ENCODE measurements around the gene DLX5.

Gene DLX5

GRCh38 chr7:97004247-97005182 lies 20.1 kb downstream of the DLX5 start:
- DNase-seq: peak; percentile 99

- no peak for DNase-seq
Measured at GRCh38 chr7:97003262-97004246, 21.1 kb downstream of the DLX5 start.

GRCh38 chr7:97002555-97003261 lies 21.9 kb downstream of the DLX5 start:
- no peak for DNase-seq

- DNase-seq: no peak
Measured at GRCh38 chr7:97001656-97002554, 22.7 kb downstream of the DLX5 start.

- no peak for DNase-seq
Measured at GRCh38 chr7:97001221-97001620, 23.4 kb downstream of the DLX5 start.

GRCh38 chr7:96998744-96999143 lies 25.9 kb downstream of the DLX5 start:
- no peak for DNase-seq

- DNase-seq: no peak
Measured at GRCh38 chr7:96998333-96998732, 26.3 kb downstream of the DLX5 start.

- DNase-seq: no peak
Measured at GRCh38 chr7:96997512-96998032, 27.1 kb downstream of the DLX5 start.

GRCh38 chr7:96996958-96997511 lies 27.6 kb downstream of the DLX5 start:
- no peak for DNase-seq

- DNase-seq: no peak
Measured at GRCh38 chr7:96996111-96996957, 28.3 kb downstream of the DLX5 start.

GRCh38 chr7:96995406-96996110 lies 29.1 kb downstream of the DLX5 start:
- DNase-seq: no peak

GRCh38 chr7:96993980-96994379 lies 30.7 kb downstream of the DLX5 start:
- DNase-seq: no peak

GRCh38 chr7:96993094-96993865 lies 31.4 kb downstream of the DLX5 start:
- no peak for DNase-seq

- no peak for DNase-seq
Measured at GRCh38 chr7:96992192-96993005, 32.2 kb downstream of the DLX5 start.

GRCh38 chr7:96991546-96992191 lies 33.0 kb downstream of the DLX5 start:
- no peak for DNase-seq

GRCh38 chr7:96989859-96990317 lies 34.7 kb downstream of the DLX5 start:
- DNase-seq: no peak

GRCh38 chr7:96989241-96989858 lies 35.3 kb downstream of the DLX5 start:
- no peak for DNase-seq

All from NCI-H69 (cell line).